MV-4-11 (cell line): Measurements from ENCODE around the gene NUMA1.

Experiments used
- DNase-seq: peaks from one replicate; lab custom pipeline; 2025; lab: John Stamatoyannopoulos, UW

Gene NUMA1

GRCh38 chr11:72102946-72103753 lies 22.8 kb upstream of the NUMA1 start, which contains the start of gene LAMTOR1:
Gene LAMTOR1 (minus strand): TSS chr11:72103297. CDS start chr11:72103224, 73 bp downstream.
- DNase-seq = peak; percentile 99

DNA sequence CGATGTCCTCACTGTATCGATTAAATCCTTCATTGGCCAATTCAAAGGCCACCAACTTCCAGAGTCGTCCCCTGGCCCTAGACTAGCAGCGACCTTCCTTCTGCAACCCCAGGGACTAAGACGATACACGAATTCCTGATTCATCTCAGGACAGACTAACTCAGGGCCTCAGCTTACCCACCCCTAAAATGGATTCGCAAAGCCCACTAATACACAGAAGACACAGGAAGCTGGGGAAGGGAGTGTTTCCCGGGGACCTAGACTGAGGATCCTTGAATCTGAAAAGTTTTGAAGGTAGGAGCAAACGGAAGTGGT lies 22.2 kb upstream of the NUMA1 start:
- no peak for DNase-seq

GRCh38 chr11:72102162-72102561 lies 21.8 kb upstream of the NUMA1 start:
- peak; percentile 64 for DNase-seq

- peak; percentile 93 for DNase-seq
Observed at GRCh38 chr11:72100462-72100861, 20.1 kb upstream of the NUMA1 start.

- DNase-seq = no peak
Observed at GRCh38 chr11:72100009-72100408, 19.7 kb upstream of the NUMA1 start.

GRCh38 chr11:72098741-72099140 lies 18.4 kb upstream of the NUMA1 start:
- no peak for DNase-seq

GRCh38 chr11:72091292-72091691 lies 10.9 kb upstream of the NUMA1 start:
- peak; percentile 88 for DNase-seq

- DNase-seq = peak; percentile 12
Observed at GRCh38 chr11:72088076-72088808, 7.9 kb upstream of the NUMA1 start.

DNA sequence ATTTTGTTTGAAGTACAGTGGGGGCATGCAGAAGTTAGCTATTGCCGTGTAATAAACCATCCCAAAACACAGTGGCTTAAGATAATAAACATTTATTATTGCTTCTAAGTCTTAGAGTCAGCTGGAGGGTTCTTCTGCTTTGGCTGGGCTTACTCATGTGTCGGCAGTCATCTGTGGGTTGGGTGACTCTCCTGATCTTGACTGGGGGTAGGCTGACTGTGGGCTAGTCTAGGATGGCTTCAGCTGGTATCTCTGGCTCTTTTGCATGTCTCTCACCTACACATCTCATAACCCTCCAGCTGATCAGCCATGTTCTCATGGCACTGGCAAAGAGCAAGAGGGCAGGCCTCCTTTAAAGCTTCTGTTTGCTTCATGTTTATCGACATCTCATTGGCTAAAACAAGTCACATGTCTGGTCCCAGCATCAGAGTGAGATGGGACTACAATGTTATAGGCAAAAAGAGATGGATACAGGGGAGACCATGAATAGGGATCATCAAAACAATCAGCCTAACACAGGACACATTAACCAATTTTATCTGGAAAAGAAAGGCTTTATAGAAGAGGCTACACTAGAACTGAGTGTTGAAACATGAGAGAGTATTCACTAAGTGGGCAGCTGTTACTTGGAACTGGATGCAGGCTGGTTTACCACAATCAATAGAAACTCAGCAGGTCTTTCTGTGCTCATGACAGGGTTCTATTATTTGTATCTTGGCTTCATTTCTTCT lies 5.4 kb upstream of the NUMA1 start:
- DNase-seq = no peak

- no peak for DNase-seq
Observed at GRCh38 chr11:72084965-72085364, 4.6 kb upstream of the NUMA1 start.

DNA sequence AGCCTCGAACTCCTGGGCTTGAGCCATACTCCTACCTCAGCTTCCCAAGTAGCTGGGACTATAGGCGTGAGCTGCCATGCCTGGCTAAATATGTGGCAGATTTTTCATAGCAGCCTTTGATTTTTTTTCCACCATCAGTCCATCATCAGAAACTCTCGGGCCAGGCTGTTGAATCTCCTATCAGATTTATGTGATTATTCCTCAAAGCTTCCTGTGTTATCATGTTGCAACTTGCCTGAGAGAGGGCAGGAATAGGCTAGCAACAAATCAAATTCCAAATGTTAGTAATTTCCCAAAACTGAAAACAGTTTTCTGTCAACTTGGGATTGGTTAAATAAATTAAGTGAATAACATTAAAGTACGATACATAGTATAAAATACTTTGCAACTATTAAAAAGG lies 3.7 kb upstream of the NUMA1 start:
- DNase-seq = no peak

GRCh38 chr11:72083414-72083813 lies 3.1 kb upstream of the NUMA1 start:
- no peak for DNase-seq

GRCh38 chr11:72081821-72082453 lies 1.6 kb upstream of the NUMA1 start:
- peak; percentile 46 for DNase-seq

DNA sequence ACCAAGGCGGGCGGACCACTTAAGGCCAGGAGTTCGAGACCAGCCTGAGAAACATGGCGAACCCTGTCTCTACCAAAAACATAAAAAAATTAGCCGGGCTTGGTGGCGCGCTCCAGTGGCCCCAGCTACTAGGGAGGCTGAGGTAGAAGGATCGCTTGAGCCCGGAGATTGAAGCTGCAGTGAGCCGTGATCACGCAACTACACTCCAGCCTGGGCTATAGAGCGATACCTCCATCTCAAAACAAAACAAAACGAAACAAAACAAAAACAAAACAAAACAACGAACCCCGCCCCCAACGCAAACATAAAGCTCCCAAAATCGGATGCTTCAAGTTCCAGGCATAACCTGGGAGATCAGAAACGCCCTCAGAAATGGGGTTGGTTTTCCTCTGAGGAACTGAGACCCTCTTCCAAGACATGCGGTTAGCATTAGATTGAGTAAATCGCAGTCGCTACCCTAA lies 872 bp upstream of the NUMA1 start:
- no peak for DNase-seq

DNA sequence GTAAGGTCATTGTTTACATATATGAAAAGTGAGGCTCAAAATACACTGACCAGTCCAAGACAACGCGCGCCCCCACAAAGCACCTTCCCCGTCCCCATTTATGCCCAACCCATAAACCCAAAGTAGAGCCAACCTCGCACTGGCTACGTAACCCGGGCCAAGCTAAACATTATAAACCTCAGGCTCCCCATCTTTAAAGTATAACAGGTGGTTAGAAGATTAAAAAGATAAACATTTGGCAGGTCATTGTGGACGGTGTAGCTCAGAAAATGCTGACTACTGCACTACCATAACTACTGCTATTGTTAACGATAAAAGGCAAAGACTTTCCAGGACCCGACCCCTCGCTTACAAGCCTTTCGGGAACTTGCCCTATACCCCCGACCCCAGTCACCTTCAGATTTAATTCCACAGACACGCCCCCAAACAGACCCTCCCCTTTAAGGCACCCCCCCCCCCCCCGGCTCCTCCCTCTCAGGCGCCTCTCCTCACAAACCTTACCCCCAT lies 470 bp downstream of the NUMA1 start:
- no peak for DNase-seq

GRCh38 chr11:72078477-72078876 lies 1.9 kb downstream of the NUMA1 start:
- no peak for DNase-seq

- DNase-seq = no peak
Observed at GRCh38 chr11:72075756-72076155, 4.6 kb downstream of the NUMA1 start.

DNA sequence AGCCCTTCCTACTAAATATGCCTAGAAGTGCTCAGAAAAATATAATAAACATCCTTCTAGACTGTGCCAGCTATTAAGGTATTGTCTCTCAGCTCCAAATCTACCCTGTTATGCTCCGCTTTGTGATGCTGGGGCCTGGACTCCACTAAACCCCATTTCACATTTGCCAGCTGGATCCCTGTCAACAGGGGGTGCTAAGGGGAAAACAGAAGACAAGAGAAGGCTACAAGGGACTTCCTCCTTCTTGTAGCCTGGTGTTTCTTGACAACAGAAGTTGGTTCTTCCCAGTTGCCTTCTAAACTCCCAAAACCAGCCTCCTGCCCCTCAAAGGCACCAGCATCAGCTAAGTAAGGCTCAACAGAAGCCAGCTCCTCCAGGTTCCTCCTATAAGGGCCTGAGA lies 5.2 kb downstream of the NUMA1 start:
- peak; percentile 76 for DNase-seq

DNA sequence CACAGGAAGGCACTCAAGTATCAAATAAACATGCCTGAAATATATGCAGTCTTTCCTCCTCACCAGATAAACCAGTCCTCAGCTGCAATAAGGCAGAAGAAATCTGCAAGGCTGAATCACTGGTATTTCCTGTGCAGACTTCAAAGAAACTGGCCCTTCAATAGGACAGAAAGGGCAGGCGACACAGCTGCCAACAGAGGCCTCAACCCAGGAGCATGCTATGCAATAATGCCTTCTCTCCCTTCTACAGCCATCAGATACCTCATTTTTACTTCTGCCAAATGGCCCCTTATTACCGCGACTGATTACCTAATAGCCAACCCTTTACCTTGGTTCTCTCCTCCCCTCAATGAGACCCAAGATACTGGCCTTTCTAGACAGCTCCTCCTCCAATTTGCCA lies 8.0 kb downstream of the NUMA1 start:
- DNase-seq = peak; percentile 64

DNA sequence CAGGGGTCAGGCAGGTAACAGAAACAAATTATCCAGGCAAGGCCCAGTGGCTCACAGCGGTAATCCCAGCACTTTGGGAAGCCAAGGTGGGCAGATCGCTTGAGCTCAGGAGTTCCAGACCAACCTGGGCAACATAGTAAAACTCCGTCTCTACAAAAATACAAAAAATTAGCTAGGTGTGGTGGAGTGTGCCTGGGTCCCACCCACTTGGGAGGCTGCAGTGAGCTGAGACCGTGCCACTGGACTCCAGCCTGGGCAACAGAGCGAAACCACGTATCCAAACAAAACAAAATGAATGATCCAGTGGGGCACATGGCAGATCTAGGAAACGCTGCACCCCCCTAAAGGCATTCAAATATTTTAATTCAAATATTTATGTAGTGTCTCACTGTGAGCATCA lies 9.9 kb downstream of the NUMA1 start:
- DNase-seq = no peak

DNA sequence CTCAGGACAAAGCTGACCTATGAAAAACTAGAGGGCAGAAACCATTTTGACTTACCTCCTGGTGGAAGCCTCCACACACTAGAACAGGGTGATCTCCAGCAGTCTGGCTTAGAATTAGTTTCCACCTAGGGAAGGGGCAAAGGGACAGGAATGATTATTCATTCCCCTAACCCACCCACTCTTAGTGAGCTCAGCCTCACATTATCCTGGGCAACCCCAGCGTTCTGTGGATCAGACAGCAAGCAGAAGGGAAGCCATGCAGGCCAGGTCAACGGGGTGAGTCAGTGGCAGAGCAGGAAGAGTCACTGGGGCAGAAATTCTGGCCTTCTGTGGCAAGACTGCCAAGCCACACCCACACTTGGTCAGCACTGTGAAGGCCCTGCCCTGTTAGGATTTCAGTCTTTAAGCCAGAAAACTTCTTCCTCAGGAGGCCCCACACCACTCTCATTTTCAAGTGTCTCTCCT lies 10.5 kb downstream of the NUMA1 start:
- peak; percentile 93 for DNase-seq

DNA sequence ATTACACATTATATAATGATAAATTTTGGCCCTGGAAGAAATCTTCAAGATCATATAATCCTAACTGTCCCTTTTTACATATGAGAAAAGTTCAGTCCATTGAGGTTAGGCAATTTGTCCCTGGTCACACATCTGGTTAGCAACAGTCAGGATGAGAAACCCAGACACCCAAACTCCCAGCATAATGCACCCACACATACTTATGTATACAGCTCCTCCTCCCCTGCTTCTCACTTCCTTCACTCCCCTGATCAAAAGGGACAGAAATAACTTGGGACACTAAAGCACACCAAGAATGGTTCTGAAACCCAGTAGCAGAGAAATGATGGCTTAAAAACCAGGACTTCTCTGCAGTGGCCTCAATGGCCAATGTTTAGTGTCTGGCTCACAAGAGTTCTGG lies 11.1 kb downstream of the NUMA1 start:
- DNase-seq = peak; percentile 80
